ENCODE measurements around the gene RORC. TPM values are rescaled to one million over a fixed set of nuclear protein-coding genes. Genes with fewer than 3 reads are reported as not detected.
"Not testable (repeated sequence)": the region's sequence is repeated elsewhere in the genome, so short reads cannot be mapped to it uniquely, and the experiment has no call there.

The RORC gene
- 5.9 TPM for total RNA-seq
- long read RNA-seq, partial matches to known transcripts = 1 of 6 reads
- long read RNA-seq, other reads (novel, unspliced or antisense) = 1 of 6 reads

DNA sequence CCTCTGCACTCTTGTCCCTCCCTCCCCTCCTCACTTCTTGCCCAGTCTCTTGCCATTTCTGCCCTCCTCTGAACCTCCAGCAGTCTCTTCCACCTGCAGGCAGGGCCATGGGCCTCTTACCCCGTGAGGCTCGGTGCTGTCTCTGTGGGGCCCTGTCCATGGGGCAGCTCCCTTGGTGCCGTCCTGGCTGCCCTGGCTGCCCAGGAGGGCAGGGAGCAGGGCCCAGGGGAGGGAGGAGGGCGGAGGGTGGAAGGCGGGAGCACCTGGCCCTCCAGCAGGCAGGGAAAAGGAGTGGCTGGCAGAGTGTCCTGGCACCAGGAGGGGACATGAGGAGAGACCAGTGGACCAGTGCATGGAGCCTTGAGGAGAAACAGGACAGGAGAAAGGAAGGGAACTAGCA is at the start of gene RORC:
Gene RORC, minus strand, starts transcription at position 198 of the 400 bp plus-strand sequence. Its CDS starts 38 bp downstream, at position 160.
- intact Hi-C loops (cut with DNase I) = loop anchor here (2.0 to 10.0 kb wide), 4 partner anchors 41 to 387 kb away; partner anchors contain the start of genes MRPL9 and TDRKH
- DNase-seq (ENCODE audit: low spot score) = no peak

DNA sequence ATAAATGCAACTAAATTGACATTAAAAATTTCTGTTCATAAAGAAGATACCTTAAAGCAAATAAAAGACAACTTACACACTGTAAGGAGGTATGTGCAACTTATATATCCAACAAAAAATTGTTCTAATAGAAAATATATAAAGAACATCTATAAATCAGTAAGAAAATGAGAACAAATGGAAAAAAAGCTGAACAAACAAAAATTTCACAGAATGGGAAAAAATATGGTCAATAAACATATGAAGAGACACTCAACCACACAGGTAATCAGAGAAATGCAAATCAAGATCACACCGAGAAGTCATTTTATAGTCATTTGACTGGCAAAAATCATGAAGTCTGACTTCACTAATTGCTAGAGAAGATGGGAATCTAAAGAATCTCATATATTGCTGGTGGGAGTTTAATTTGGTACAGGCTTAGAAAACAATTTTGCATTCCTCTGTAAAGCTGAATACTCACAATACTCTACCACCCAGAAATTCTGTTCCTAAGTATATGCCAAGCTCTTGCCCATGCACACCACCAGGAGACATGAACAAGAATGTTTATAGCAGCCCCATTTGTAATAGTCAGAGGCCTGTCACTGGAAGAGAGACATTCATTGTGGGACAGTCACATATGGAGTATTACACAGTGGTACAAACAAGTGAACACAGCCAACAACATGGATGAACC is 44.0 kb upstream of the RORC start:
- intact Hi-C loops (cut with DNase I) = no loop called here
- no peak for DNase-seq (ENCODE audit: low spot score)

DNA sequence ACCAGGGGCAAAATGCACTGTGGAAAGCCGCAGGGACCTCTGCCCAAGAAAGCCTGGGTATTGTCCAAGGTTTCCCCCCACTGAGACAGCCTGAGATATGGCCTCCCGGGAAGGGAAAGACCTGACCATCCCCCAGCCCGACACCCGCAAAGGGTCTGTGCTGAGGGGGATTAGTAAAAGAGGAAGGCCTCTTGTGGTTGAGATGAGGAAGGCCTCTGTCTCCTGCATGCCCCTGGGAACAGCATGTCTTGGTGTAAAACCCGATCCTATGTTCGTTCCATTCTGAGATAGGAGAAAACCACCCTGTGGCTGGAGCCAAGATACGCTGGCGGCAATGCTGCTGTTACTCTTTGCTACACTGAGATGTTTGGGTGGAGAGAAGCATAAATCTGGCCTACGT is 41.2 kb upstream of the RORC start:
- intact Hi-C loops (cut with DNase I); DNase-seq (ENCODE audit: low spot score): not testable (repeated sequence)

DNA sequence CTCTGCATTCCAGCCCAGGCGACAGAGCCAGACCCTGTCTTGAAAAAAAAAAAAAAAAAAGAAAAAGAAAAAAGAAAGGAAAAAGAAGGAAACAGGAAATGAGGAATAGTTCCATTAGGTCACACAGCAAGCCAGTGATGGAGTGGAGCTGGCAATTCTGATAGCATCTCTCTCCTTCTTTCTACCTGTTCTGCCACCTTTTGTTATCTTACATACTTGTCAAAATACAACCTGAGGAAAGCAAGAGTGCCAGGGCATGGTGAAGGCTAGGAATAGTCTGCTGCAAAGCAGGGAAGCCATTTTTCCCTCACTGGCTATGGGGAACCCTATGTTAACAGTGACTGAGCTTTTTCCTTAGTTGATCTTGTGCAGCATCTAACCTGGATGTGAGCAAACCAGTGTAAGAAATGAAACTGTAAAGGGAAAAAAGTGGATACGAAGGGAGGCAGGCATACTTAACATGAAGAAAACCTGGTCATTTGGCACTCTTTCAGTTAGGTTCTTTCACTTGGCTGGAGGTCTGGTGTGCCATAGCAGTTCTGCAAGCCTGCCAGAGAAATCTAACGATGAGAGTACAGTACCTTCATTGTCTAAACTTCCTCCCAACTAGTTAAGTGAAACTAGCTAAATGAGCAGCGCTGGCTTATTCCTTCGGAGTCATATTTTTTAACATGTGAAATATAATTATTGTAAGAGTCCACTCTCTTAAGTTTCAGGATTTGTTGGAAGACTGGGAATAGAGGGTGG is 39.9 kb upstream of the RORC start:
- intact Hi-C loops (cut with DNase I) = no loop called here
- no peak for DNase-seq (ENCODE audit: low spot score)

DNA sequence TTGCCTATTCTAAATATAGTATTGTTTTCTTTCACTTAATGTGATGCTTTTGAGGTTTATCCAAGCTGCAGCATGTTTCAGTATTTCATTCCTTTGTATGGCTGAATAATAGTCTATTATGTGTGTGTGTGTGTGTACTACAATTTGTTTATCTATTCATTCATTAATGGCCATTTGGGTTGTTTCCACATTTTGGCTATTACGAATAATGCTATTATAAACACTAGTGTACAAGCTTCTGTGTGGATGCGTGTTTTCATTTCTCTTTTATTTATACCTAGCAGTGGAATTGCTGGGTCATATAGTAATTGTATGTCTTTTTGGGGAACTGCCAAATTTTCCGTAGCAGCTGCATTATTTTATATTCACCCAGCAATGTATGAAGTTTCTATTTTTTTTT is 36.9 kb upstream of the RORC start:
- DNase-seq (ENCODE audit: low spot score) = no peak
- intact Hi-C loops (cut with DNase I) = no loop called here

DNA sequence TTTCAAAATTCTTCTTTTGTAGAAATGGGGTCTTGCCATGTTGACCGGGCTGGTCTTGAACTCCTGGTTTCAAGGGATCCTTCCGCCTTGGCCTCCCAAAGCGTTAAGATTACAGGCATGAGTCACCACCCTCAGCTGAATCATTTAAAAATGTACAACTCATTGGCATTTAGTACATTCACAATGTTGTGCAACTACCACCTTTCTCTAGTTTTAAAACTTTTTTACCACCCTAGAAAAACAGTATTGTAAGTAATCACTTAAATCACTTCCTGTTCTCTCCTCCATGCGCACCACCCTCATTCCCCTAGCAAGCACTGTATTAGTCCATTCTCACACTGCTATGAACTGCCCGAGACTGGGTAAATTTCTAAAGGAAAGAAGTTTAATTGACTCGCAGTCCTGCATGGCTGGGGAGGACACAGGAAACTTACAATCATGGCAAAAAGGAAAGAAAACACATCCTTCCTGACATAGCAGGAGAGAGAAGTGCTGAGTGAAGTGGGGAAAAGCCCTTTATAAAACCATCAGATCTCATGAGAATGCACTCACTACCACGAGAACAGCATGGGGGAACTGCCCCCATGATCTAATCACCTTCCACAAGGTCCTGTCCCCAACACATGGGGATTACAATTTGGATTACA is 36.3 kb upstream of the RORC start:
- no peak for DNase-seq (ENCODE audit: low spot score)
- intact Hi-C loops (cut with DNase I) = no loop called here

DNA sequence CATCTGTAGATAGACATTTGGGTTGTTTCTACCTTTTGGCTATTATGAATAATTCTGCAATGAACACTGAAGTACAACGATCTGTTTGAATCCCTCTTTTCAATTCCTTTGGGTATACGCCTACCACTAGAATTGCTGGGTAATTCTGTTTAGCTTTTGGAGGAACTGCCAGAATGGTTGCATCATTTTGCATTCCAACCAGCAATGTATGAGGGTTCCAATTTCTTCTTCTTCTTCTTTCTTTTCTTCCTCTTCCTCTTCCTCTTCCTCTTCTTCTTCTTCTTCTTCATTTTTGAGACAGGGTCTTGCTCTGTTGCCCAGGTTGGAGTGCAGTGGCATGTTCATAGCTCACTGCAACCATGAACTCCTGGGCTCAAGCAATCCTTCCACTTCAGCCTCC is 35.7 kb upstream of the RORC start:
- no peak for DNase-seq (ENCODE audit: low spot score)
- intact Hi-C loops (cut with DNase I) = no loop called here

DNA sequence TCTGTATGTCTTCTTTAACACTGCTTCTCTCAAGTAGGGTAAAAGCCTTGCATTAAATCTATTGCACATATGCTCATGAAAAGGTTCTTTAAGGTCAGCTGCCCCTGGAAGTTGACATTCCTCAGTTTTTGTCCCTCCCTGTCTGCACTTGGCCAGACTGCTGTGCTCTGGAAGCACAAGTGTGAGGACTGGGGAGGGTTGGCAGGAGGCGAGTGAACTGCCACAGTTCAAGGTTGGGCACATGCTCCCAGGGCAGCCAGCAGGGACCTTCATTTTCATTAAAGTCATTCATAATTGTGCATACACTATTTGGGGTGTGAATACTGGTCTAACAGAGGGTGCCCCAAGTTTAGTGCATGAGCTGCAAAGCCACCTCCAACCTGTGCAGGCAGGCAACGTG is 32.8 kb upstream of the RORC start:
- intact Hi-C loops (cut with DNase I) = no loop called here
- no peak for DNase-seq (ENCODE audit: low spot score)

DNA sequence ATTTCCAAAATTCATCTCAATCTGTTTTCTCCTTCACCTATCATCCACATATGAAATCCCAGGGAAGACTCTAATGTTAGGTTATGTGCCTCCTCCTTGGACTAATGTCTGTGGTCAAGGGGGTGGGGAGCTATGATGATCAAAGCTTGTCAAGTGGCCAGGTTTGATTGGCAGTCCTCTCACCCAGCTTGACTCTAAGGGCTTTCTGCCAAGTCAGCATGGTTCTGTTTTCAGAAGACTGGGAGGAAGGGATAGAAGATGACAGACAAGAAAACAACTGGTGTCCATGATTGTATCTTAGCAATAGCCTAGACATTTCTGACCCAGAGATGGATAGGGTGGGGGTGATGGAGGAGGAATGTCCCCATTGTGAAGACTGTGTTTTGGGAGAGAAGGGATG is 31.0 kb upstream of the RORC start:
- intact Hi-C loops (cut with DNase I) = no loop called here
- no peak for DNase-seq (ENCODE audit: low spot score)

DNA sequence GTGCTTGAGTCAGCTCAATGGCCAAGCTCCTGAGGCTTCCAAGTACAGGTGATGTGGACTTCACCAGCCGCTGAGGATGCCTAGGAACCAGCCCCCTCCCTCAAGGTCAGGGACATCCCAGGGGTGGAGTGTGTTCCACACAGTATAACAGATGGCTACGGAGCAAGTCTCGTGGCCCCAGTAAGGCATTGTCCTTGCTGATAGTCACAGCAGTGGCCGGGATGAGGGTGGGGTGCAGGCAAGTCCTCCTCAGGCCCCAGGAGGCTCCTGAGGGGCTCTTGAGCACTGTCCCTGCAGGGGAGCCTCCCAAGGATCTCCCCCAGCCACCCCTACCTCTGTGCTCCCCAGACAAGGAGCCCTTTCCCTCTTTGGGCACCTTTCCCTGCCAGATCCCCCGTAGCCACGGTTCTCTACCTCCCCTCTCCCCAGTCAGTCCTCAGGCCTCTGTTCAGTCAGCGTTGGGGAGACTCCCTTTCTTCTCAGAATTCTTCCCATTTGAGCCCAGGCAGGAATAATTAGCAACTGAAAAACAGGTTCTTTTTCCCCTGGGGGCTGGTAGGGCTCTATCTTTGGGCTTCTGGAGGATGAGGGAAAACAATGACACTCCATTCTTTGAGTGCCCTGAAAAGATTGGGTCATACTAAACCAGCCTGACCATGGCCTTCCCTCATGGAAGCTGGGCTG is 29.0 kb upstream of the RORC start:
- intact Hi-C loops (cut with DNase I) = no loop called here
- no peak for DNase-seq (ENCODE audit: low spot score)

DNA sequence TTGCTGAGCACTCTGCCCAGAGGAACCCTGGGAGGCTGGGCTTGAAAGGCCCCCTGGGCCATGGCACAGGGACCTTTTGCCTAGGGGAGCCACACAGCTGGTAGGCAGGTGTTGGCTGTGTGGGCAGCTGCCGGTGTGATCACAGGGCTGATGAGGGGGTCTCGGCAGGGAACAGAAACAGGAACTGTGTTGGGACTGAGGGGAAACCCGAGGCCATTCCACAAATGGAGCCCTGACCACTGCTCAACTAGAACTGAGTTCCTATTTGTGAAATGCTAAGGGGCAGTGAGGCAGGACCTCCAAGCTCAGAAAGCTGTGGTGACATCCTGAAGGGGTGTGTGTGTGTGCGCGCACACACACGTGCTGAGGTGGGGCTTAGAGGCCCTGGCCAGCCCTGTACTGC is 28.3 kb upstream of the RORC start:
- intact Hi-C loops (cut with DNase I) = no loop called here
- no peak for DNase-seq (ENCODE audit: low spot score)

DNA sequence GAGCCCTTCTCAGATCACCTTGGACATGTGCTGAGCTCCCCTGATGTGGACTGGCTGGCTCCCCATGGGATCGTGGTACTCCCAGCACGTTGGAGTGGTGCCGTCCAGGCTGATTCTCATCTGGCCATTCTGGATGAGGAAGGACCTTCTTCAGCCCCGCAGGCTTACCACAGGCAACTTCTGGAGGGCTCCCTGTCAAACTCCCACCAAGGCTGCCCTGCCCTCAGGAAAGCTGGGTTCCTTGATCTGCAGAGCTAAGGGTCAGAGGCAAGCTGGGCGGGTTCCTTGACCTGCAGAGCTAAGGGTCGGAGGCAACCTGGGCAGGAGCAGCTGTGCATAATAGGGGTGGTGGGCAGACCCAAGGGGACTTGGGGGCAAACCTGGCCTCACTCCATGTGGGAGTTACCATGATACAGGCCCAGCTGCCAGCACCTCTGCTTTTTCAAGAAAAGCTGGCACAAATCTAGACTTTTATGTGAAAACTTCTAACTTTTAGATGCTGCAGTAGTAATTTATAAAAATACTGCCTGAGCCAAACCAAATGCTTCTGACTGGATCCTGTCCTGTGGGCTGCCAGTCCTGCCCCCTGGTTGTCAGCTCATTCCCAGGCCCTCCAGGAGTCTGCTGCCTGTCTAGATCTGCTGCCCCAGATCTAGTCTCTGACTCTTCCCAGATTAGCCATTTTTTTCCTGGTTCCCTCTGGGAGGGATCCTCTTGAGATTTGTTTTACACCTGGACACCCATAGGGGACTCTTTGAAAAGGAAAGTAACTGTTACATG is 27.5 kb upstream of the RORC start:
- DNase-seq (ENCODE audit: low spot score) = no peak
- intact Hi-C loops (cut with DNase I) = no loop called here

DNA sequence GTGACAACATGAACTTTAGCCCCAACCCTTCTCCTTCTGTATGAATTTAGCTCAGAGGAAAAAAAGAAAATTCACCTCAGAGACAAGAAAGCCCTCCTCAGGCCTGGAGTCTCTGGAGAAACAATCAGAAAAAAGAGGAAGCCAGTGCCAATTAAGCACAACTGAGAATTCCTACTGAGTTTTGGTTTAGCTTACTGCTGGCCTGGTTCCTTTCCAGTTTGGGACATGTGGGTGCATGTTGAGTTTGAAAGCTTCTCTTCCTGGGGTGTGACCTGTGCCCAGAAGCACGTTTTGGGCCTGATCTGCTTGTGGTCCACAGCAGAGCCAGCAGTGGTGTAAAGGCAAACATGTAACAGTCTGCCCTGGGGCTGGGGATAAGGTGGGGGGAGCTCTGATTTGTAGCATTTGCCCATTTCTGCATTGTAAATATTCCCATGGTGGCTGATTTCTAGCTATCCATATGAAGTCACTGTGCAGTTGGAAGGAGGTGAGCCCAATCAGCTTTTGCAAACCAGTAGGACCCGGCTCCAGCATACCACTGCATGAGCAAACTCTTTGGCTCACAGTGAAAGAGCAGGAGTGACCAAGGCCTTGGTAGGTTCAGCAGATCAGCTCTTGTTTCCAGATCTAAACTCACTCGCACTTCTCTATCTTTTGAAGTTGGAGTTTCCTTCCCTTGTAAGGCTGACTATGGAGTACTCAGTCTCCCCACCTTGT is 26.6 kb upstream of the RORC start:
- no peak for DNase-seq (ENCODE audit: low spot score)

DNA sequence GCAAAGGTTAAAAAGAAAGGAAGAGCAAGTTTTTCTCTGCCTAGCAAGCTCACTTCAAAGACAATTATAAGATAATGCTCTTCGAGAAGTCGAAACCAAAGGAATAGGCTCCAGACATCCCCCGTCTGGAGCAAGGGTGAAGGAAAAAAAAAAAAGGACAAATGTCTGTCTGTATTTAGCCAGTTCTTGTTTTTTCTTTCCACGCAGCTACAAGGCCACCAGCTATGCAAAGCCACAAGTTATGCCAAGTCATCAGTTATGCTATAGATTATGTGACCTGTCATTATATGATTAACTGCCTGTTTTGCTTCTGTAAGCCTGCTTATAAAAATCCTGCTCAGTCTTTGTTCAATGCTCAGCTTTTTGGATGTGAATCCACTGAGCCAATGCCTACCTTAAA is 24.3 kb upstream of the RORC start:
- no peak for DNase-seq (ENCODE audit: low spot score)
- intact Hi-C loops (cut with DNase I) = no loop called here

More for the DNA sequence above, 26.6 kb upstream of the RORC start:
- intact Hi-C loops (cut with DNase I) = no loop called here

DNA sequence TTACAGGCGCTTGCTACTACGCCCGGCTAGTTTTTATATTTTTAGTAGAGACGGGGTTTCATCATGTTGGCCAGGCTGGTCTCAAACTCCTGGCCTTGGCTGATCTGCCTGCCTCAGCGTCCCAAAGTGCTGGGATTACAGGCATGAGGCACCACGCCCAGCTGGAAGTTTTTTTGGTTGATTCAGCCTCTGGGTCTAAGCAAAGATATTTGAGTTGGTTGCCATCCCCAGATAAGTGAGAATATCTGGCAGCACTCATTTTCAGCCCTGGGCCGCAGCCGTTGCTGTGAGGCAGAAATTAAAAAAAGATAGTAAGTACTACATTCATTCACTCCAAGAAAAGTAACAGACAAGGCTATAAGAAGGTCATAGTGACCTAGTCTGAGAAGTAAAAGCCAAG is 23.9 kb upstream of the RORC start:
- intact Hi-C loops (cut with DNase I); DNase-seq (ENCODE audit: low spot score): not testable (repeated sequence)

DNA sequence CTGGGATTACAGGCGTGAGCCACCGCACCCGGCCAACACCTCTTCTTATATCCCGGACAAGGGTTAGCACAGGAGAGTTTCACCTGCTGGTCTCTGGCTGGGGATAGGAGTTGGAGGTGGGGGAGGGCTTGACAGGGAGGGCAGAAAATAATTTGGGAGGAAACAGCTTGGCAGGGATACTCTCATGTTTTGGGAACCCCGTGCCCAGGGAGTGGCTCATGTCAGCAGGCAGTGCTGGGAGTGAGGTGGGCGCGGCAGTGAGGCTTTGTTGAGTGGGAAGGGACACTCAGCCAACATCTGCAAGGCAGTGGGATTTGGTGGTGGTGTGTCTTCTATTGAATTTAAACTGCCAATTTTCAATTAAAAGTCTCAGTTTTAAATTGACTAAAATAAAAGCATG is 23.1 kb upstream of the RORC start:
- no peak for DNase-seq (ENCODE audit: low spot score)
- intact Hi-C loops (cut with DNase I) = no loop called here

DNA sequence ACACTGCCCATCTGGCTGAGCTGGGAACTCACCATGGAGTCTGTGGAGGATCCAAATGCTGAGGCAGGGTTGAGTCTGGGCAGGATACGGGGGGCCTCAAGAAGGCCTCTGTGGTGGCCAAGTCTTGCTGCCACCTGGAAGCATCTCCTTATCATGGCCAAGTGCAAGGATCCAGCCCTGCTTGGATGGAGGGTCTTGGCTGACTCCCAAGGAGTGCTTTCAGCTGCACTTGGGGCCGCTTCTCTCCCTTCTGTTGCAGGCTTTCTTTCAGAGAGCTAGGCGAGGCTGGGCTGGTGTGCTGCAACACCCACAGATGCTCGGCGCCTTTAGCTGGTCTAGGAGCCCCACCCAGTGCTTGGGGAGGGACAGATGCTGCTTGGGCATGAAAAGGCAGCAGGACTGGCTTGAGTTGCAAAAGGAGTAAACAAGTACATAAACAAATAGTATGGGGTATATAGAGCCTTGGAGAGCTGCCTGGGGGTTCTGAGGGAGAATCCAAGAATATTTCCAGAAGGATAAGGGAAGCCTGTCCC is 21.9 kb upstream of the RORC start, which contains the start of gene THEM5:
Gene THEM5, minus strand, starts transcription at position 302 of the 533 bp plus-strand sequence. Its CDS starts 147 bp downstream, at position 155.
- no peak for DNase-seq (ENCODE audit: low spot score)
- intact Hi-C loops (cut with DNase I) = no loop called here

DNA sequence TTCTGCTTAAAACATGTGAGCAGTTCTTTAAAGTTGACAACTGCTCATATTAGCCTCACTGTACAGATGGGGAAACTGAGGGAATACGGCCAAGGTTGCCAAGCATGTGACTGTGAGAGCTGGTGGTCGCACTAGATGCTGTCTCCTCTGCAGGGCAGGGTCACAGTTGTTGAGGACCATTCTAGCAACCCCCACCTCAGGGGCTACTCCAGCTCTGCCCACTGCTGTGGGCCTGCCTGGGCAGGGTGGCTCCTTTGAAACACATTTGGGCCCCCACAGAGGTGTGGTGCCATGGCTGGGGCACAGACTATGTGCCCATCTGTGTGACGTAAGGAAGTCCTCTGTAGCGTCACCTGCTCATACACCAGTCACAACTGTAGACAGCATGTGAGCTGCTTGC is 21.1 kb upstream of the RORC start:
- no peak for DNase-seq (ENCODE audit: low spot score)
- intact Hi-C loops (cut with DNase I) = no loop called here

Measured in cardiac septum (tissue), 1 donor.